HG03571 (cell line): ENCODE data around the gene ERG.

ENCODE experiments used
- ATAC-seq: cut with Tn5 transposase; IDR thresholded peaks from one replicate; pipeline ENCODE4 v1.9.1; 2021; ENCODE audit not compliant: unreplicated experiment

The ERG gene

GRCh38 chr21:38499296-38499695 lies 1.0 kb upstream of the ERG start:
- no peak for ATAC-seq

- no peak for ATAC-seq
These were observed 2.1 kb downstream of the ERG start for GRCh38 chr21:38496224-38496623.

GRCh38 chr21:38495696-38496095 lies 2.6 kb downstream of the ERG start:
- ATAC-seq = no peak

- ATAC-seq = no peak
These were observed 3.0 kb downstream of the ERG start for GRCh38 chr21:38495242-38495641.

GRCh38 chr21:38494703-38495102 lies 3.6 kb downstream of the ERG start:
- ATAC-seq = no peak

GRCh38 chr21:38494251-38494642 lies 4.0 kb downstream of the ERG start:
- no peak for ATAC-seq

GRCh38 chr21:38493549-38494250 lies 4.6 kb downstream of the ERG start:
- no peak for ATAC-seq

GRCh38 chr21:38492007-38492406 lies 6.3 kb downstream of the ERG start:
- ATAC-seq = no peak

- no peak for ATAC-seq
These were observed 6.7 kb downstream of the ERG start for GRCh38 chr21:38491536-38491935.

- no peak for ATAC-seq
These were observed 7.8 kb downstream of the ERG start for GRCh38 chr21:38490411-38491020.

GRCh38 chr21:38489729-38490128 lies 8.5 kb downstream of the ERG start:
- ATAC-seq = no peak

GRCh38 chr21:38489271-38489652 lies 9.0 kb downstream of the ERG start:
- no peak for ATAC-seq

- no peak for ATAC-seq
These were observed 9.5 kb downstream of the ERG start for GRCh38 chr21:38488640-38489270.

- no peak for ATAC-seq
These were observed 10.2 kb downstream of the ERG start for GRCh38 chr21:38487901-38488639.

GRCh38 chr21:38486706-38487105 lies 11.6 kb downstream of the ERG start:
- no peak for ATAC-seq

- no peak for ATAC-seq
These were observed 12.1 kb downstream of the ERG start for GRCh38 chr21:38486221-38486620.

GRCh38 chr21:38479641-38480525 lies 18.4 kb downstream of the ERG start:
- no peak for ATAC-seq

GRCh38 chr21:38478782-38479181 lies 19.5 kb downstream of the ERG start:
- ATAC-seq = no peak

- ATAC-seq = no peak
These were observed 21.1 kb downstream of the ERG start for GRCh38 chr21:38477226-38477625.

GRCh38 chr21:38476385-38476784 lies 21.9 kb downstream of the ERG start:
- no peak for ATAC-seq

- ATAC-seq = no peak
These were observed 22.8 kb downstream of the ERG start for GRCh38 chr21:38475519-38475918.
